ENCODE results near the gene SNX32.

The SNX32 gene

DNA sequence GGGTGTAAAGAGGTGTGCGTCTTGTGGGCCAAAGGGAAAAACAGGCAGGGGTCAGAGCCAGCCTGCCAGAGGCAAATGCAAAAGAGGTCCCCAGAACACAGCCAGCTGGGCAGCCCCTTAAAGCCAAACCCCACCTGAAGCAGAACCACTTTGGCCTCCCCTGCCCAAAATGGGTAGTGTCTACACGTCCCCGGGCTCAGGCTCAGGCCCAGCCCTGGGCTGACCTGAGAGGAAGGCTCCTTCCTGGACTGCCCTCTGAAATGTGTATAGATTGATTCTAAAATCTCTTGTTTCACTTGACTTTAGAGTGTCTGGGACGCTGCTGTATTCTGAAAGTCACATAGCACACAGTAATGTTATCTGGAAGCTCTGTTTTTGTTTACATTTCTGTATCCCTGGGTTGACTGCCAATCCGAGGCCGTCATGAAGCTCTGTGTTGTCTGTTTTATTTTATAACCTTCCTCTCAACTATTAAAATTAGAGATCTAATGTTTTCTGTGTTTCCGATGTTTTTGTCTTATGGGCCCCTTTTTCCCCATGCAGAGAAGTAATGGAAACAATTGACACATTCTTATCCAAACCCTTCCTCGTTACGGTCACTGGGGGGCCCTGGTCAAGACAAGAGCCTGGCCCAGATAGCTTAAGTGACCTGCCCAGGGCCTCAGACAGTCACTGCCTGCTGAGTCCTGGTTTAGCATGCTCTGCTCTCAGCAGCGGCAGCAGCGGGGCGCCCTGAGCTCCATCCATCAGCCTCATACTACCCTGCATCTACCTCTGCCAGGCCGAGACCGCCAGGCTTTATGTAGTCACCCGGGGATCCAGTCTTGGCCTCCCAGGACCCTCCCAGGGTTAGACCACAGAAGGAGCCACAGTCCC lies 36.8 kb upstream of the SNX32 start:
- in situ Hi-C loops (cut with MboI; ENCODE audit: low sequenced_read_pairs) = no loop called here

DNA sequence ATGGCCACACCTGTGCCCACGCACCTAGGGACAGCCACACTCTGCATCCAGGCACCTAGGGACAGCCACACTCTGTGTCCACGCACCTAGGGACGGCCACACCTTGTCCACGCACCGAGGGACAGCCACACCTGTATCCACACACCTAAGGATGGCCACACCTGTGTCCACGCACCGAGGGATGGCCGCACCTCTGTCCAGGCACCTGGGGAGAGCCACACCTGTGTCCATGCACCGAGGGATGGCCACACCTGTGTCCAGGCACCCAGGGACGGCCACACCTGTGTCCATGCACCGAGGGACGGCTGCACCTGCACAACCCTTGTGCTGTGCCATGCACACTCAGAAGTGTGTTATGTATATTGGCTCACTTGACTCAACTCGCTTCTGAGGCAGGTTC lies 36.1 kb upstream of the SNX32 start:
- in situ Hi-C loops (cut with MboI; ENCODE audit: low sequenced_read_pairs) = no loop called here

DNA sequence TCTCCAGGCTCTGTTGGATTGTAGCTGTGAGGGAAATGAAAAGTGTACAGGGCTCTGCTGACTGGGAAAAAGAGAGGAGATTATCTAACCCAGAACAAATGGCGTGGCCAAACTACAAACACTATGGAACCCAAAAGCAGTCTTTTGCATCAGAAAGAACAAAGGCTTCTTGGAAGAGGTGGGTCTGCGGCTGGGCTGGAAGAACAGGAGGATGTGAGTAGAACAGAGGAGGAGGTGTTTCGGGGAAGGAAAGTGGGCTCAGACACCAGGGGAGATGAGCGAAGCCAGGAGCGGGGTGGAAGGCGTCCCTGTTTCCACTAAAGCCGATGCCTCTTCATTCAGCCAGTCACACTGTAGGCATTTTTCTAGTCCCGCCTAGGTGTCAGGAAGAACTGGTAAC lies 34.9 kb upstream of the SNX32 start:
- in situ Hi-C loops (cut with MboI; ENCODE audit: low sequenced_read_pairs) = no loop called here

DNA sequence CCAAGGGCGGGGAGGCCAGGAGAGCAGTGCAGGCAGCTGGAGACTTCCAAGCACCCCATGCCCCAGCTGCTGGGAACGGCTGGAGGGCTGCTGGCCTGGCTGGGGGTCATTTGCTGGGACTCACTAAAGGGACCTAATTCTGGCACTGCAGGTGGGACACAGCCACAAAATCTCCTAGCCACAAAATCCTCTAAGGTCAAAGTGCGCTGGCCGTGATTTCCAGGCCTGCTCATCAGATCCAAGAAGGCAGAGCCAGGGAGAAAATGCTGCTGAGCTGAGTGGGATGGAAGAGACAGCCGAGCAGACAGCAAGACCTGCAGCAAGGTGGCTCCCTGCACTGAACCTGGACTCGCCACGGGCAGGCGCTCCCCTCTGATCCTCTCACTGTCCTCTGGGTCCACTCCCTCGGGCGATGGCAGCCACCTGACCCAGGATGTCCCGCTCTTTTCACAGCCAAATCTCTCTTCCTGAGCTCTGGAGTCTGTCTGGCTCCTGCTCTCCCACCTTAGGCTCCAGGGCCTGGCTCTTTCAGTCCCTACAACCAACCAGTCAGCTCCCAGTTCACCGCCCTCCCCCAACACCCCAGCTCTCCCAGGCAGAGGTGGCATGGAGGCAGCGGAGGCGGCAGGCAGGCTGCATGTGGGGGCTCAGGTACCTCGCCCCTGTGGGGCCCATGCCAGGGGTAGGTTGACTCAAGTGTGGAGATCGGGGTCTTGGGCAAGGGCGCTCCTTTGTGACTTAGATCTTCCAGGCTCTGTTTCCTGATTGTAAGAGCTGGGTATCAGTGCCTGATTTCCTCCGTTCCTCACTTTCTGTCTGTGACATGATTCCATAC lies 32.4 kb upstream of the SNX32 start:
- in situ Hi-C loops (cut with MboI; ENCODE audit: low sequenced_read_pairs) = no loop called here

DNA sequence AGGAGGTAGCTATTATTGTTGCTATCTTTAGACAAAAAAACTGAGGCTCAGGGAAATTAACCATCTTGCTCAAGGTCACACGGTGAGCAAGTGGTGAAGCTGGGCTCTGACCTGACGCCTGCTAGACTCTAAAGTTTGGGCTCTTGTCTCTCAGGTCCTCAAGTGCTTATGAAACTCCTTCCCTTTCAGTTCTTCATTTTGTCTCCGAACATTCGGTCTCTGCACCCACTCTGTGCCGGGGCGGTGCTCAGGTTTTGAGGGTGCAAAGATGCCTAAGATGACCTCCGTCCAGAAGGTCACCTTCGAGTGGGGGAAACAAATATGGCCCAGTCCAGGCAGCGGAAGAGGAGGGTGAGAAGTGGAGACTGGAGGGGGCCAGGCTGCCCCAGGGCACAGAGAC lies 30.9 kb upstream of the SNX32 start:
- in situ Hi-C loops (cut with MboI; ENCODE audit: low sequenced_read_pairs) = no loop called here

DNA sequence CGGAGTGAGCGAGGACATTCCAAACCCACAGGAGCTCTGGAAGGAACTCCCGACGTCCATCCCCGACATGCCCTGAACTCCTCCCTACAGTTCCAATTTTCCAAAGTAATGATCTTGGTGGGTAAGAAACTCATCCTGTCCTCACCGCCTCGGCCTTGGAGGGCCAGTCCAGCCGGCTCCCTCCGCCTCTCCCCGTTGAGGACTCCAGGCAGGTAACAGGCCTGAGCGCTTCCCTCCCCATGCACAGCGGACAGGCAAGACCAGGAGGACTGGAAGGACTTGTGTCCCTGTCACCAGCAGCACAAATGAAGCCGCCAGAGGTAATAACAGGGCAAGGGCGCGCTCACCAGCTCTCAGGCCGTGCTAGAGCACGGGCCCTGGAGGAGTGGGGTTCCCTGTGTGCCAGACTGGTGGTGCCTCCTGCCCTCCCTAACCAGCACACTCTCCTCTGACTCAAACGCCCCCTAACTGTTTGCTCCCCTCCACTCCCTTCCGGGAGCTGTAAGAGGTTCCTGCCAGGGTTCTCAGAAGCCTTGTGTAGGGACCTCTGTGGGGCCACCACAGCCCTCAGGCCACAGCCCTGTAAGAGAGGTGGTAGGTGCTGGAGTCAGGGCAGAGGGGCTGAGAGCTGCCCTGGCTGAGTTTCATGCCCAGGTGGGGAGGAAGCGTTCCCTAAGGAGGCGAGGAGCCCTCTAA lies 29.8 kb upstream of the SNX32 start:
- in situ Hi-C loops (cut with MboI; ENCODE audit: low sequenced_read_pairs) = no loop called here

DNA sequence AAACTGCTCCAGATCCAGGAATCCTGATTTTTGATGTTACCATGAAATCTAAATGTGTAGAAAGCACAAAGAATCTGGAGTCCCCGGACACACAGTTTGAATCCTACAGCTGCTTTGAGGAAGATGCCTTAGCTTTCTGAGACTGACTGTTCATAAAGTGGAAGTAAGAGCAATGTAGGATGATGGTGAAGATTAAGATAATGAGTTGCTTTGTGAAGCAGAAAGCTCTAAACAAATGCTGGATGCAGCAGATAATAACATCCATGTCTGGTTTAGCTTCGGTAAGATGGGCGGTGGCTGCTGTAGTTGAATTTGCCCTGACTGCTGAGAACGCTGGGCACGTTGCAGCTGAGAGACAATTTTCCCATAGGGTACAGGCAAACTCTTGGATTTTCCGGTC lies 26.8 kb upstream of the SNX32 start:
- in situ Hi-C loops (cut with MboI; ENCODE audit: low sequenced_read_pairs) = no loop called here

DNA sequence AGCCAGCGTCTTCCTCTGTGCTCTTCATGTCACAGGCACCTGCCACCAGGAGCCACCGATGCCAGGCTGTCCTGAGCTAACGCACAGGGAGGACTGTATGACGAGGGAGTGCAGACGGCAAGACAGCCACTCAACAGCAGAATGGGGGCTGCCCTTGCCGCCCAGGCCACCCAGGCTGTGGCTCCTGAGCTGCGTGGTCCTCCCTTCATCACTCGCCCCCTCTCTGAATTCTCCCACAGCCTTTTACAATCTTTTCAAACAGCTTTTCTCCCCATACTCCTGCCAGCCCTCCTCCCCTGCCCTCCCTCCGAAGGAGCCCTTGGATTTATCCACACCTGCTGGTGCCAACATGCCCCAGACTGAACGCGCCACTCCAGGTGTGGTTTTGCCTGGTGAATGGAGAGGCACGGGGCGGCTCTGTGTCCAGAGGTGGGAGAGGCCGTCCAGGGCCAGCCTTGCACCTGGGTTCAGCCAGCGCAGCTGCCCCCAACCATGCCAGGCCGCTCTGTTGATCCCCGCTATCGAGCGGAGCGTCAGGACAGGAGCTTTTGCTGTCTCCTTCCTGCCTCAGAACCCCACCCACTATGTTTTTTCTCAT lies 24.9 kb upstream of the SNX32 start:
- in situ Hi-C loops (cut with MboI; ENCODE audit: low sequenced_read_pairs) = no loop called here

DNA sequence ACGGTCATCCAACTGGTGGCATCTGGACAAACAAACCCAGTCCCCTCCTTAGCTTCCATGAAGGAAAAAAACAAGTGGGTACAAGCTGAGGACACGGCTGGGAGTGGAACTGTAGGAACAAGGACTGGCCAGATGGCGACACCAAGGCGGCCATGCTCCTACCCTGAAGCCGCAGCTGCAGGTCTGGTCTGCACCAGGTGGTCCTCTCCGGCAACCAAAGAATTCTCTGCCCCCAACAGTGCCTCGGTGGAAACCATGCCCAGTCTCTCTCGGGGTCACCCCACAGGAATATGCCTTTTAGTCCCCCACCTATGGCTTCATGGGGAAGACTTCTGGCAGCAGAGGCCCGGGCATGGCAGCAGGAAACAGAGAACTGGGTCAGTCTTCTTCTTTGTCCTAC lies 24.3 kb upstream of the SNX32 start:
- in situ Hi-C loops (cut with MboI; ENCODE audit: low sequenced_read_pairs) = no loop called here

DNA sequence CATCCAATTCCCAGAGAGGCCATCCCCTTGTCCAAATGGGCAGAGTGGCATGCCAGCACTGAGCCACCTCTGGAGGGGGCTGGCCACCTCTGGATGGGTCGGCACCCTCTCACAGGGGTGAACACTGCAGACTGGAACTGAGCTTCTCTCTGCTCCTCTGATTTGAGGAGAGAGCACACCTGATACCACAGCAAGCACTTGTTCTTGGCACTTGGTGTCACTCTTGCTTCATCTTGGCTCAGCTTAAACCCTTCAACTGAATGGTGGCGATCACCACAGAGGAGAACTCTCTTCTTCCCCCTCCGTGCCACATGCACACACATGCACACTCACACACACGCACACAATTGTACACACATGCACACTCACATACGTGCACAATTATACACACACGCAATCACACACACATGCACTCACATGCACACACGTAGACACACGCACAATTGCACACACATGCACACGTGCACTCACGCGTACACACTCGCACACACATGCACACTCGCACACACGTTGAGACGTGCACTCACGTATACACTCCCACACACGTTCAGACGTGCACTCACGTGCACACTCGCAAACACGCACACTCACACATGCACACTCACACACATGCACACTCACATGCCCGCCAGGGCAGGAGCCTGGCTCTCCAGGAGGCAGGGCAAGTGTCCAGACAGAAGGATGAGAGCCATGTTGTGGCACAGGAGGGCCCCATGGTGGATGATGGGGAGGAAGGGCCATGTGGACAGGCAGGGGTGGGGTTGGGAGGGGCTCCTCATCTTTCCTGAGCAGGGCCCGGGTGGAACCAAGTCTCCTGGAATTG lies 23.5 kb upstream of the SNX32 start:
- in situ Hi-C loops (cut with MboI; ENCODE audit: low sequenced_read_pairs) = no loop called here

DNA sequence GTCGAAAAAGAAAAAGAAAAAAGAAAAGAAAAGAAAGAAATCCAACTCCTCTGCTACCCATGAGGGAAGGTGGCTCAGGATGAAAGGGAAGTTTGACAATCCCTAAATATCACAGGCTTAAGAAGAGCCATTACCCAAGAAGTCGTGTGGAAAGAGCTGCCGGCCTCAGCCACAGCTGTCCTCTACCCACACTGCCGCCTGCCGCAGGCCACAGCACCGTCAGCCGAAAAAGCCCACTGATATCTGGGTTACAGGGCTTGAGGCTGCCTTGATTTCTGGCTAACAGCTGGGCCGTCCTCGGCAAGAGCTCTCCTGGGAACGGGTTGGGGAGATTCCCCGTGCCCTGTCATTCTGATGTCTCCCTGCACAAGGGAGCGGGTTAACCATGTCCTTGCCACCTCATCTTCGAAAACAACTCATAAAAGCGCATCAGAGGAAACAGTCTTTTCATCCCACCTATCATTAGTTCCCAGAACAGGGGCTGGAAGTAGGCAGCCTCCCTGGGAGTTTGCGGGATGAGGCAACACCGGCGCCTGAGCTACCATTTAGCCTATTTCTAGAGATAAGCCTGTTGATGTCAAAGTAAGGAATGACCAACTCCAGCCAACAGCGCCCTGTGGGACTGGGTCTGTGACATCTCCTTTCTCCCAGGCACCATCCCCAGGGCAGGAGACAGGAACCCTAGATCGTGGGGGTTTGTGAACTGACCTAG lies 21.8 kb upstream of the SNX32 start:
- in situ Hi-C loops (cut with MboI; ENCODE audit: low sequenced_read_pairs) = no loop called here

DNA sequence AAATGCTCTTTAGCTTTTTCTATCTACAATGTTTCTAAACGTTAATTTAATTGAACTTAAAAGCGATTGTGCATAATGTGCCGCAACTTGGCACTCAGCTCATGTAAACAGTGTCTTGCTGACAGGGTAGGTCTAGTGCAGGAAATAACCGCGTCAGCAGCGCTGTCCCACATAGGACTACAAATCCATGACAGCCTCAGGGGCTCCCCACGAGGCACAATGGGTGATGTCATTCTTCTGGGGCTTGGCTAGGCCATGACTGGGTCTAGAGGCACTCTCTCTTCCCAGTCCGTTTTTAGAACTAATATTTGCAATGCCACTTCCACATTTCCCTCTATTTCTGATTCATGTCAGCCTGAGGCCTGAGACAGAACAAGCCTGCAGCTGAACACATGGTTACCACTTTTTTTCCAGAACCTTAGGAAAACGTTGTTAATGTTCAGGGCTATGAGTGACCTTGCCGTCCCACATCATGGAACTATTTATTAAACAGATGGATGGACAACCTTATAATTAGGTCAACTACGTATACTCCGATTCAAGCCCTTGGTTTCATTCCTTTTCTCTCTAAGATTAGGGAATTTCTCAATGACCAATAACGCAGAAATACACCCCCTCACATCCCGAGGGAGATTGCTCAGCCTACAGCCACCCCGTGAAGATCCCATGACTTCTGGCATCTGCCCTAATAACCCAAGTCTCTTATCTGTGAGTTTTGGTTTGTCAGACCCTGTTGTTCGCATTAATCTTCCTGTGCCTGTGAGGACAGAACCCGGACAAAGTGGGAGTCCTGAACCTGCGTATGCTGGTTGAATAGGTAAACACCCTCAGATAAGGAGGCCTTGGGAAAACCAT lies 19.4 kb upstream of the SNX32 start:
- in situ Hi-C loops (cut with MboI; ENCODE audit: low sequenced_read_pairs) = no loop called here

DNA sequence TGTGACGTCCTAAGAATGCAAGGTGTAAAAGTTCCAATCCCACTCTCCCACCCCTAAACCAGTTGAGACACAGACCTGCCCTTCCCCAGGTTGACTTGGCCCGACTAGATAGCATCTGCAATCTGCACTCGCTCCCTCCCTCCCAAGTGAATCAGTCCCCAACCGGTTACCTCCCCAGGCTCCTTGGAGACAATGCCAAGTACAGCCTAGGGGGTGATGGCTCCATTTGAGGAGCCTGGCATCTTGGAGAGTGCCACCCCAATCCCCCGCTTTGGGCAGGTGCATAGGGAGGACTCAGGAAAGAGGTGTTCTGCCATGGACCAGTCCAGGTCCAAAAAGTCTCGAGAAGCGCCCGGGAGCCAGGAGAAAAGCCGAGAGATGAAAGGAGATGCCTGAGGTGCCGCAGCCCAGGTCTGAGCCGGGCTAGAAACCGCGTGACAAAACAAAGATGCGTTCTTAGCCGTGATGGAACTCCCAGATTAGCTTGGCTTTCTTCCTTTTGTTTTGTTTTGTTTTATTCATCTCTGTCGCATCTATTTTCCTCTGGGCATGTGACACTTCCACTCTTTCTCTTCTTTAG lies 18.7 kb upstream of the SNX32 start:
- in situ Hi-C loops (cut with MboI; ENCODE audit: low sequenced_read_pairs) = no loop called here

DNA sequence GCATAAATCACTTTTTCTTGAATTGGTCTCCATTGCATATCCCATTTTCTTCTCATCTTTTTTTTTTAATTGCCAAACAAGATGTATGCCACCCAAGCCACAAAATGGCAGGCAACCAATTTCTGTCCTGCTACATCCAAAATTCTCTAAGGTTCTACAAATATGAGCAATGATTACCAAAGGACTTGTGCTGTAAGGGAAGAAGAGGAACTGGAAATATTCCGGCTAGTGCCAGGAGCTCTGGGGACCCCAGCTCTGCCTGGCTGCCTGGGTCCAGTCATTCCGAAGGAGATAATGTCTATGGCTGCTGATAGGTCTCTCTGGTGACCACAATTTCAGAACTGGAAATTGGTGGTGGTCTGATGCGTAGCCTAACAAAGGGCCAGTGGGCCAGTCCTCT lies 17.1 kb upstream of the SNX32 start:
- in situ Hi-C loops (cut with MboI; ENCODE audit: low sequenced_read_pairs) = no loop called here

DNA sequence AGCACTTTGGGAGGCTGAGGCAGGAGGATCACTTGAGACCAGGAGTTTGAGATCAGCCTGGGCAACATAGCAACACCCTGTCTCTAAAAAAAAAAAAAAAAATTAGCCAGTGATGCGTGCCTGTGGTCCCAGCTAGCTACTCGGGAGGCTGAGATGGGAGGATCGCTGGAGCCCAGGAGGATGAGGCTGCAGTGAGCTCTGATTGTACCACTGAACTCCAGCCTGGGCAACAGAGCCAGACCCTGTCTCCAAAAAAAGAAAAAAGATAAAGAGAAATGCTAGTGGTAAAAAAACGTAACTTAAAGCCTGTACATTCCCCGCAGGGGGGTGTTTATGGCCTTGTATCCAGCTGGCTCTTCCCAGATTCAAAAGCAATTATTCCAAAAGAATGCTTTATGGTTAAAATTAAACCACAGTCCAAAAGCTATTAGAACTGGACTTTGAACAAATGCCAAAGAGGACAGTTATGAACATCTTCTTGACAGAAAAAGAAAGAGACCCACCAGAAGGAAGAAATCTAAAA lies 16.4 kb upstream of the SNX32 start:
- in situ Hi-C loops (cut with MboI; ENCODE audit: low sequenced_read_pairs) = no loop called here

DNA sequence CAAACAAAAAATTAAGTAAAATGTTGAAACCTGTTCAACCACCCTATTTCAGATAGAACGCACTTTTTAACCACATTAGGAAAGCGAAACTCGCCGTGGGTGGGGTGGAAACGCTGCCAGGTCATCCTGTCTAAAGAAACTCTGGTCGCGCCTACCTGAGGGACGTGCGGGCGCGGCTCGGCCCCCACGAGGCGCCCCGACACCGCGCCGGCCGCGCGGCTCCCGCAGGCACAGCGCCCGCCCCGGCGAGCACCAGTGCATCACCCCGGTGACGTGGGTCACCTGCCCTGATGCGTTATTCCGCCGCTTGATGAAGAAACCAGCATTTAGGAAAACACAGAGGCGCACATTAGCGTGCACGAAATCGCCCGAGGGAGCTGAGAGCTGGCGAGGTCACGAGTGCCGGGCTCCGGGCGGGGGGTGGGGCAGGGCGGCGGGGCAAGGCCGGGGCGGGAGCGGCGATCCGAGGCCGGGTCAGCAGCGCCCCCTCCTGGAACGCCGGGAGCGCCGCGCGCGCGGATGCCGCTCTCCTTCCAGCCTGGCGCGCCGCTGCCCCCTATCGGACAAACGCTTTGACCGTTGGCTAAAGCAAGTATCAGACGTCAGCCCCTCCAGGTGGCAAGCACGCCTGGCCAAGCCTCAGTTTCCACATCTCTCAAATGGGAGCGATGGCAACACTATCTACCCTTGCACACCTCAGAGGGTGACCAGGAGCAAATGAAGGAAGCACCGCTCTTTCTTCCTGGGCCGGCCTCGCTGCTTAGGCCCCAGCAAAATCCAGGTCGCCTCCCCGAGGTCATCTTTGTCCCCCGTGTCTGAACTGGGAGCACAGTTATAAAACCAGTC lies 15.7 kb upstream of the SNX32 start:
- in situ Hi-C loops (cut with MboI; ENCODE audit: low sequenced_read_pairs) = no loop called here

DNA sequence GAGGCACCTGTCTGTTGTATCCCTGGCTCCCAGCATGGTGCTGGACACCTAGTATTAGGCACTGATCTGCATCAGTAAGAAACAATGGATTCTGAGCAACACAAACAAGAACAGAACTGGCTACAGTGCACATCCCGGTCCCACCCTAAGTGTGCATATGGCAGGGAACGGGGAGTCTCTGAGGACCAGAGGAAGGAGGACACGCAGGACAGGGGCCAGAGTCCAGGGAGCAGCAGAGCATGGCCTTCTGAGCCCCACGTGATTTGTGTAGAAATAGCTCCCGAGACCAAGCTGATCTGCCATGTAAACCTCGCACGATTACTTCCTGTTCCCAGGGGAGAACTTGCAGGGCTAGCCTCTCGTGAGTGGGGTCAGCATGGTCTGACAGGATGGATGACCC lies 12.7 kb upstream of the SNX32 start:
- in situ Hi-C loops (cut with MboI; ENCODE audit: low sequenced_read_pairs) = no loop called here

Measured in hTERT RPE-1 (cell line).